Left ventricle myocardium inferior (tissue), 1 donor: ENCODE data around the gene VILL. TPM values are rescaled to one million over a fixed set of nuclear protein-coding genes. Genes with fewer than 3 reads are reported as not detected.

Experiments
- DNase-seq: peaks from one replicate; pipeline ENCODE4 v3.0.0-alpha.2; 2020
- H3K27ac ChIP-seq: fragments of 200-600 bp; replicated peaks from 2 replicates; pipeline ENCODE4 v1.8.0; 2021
- H3K27me3 ChIP-seq: fragments of 200-600 bp; 2 replicates; pipeline ENCODE4 v1.8.0; 2021; ENCODE audit warnings: low read depth
- H3K36me3 ChIP-seq: fragments of 200-600 bp; 2 replicates; pipeline ENCODE4 v1.8.0; 2021
- H3K4me1 ChIP-seq: fragments of 200-600 bp; 2 replicates; pipeline ENCODE4 v1.8.0; 2021
- H3K4me3 ChIP-seq: fragments of 200-600 bp; 2 replicates; pipeline ENCODE4 v1.8.0; 2021; ENCODE audit warnings: mild to moderate bottlenecking, moderate library complexity
- H3K9me3 ChIP-seq: fragments of 200-600 bp; replicated peaks from 2 replicates; pipeline ENCODE4 v1.8.0; 2021
- CTCF ChIP-seq: fragments of 200-600 bp; IDR thresholded peaks from 2 replicates; pipeline ENCODE4 v1.8.0; 2021; ENCODE audit warnings: antibody characterized with exemption, mild to moderate bottlenecking, borderline replicate concordance
- intact Hi-C: fragments of 100-400 bp; cut with micrococcal nuclease; formaldehyde crosslinking; loops from one replicate; pipeline ENCODE4 v1.11.0; 2022
- microRNA-seq: library from miRNA; unstranded; fragments of <30 nt; microRNA quantifications from one replicate; pipeline ENCODE4 v1.2.0, GENCODE V29; 2020
- total RNA-seq: library from RNA; stranded (reverse); fragmentation: NEBNext Ultra II Directional; extraction: Animal tissue kit (Norgen Biotek cat#: 25700); gene quantifications from one replicate; pipeline ENCODE4 v1.2.1, GENCODE V29; 2021
- donor health status: DM: no; HTN: yes; CAD: no; lungs with severe emphysema.

The VILL gene
- total RNA-seq, 1 donor from 2014 or later: 3.6 TPM

DNA sequence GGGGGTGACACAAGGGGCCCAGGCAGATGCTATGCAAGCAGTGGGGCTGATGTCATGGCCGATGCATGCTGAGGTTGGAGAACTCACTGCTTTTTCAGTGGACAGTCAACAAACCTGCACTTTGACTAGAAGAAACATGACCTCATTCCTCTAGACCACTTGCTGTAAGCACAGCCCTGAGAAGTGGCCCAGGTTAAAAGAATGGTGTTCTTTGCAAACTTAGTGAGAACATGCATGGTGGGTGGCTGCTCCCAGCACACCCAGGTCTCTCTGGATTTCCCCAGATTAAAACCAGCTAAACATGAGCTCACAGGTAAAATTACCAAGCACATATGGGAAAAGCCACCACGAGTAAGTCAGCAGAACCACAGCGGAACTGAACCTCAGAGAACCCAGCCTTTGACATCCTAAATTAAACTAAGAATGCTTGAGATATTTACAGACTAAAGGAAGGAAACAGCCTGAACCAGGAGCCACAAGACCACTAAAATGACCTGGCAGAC lies 64.0 kb downstream of the VILL start:
- H3K9me3 ChIP-seq: no peaks in the 10 kb centered on the region
- no peaks in the 10 kb centered on the region for H3K27me3 ChIP-seq
- intact Hi-C loops: no loop called here
- no peak for DNase-seq
- H3K36me3 ChIP-seq: no peaks in the 10 kb centered on the region
- no peak for TF ChIP-seq CTCF
- H3K4me3 ChIP-seq: no peak overlapping the region
- no peak overlapping the region for H3K27ac ChIP-seq
- H3K4me1 ChIP-seq: no peaks in the 10 kb centered on the region

Small RNAs within 50 kb of the gene (microRNA-seq; reads per million reads assigned to microRNA genes)
- 27.8 reads per million, percentile 42 among the genes with 10 or more reads in this experiment for gene MIR26A1

Other genes starting within 250 kb of the VILL start
- 56.3 TPM for gene CTDSPL, start 128.9 kb upstream of the VILL start, total RNA-seq
- 10.3 TPM for gene PLCD1, start 38.9 kb downstream of the VILL start, total RNA-seq
- gene DLEC1, start 48.4 kb downstream of the VILL start, total RNA-seq: 0.08 TPM
- 120 TPM for gene ACAA1, start 146.3 kb downstream of the VILL start, total RNA-seq
- 6.9 TPM for gene MYD88, start 147.9 kb downstream of the VILL start, total RNA-seq
- 22.9 TPM for gene OXSR1, start 174.8 kb downstream of the VILL start, total RNA-seq